ENCODE data around the gene CCDC3.
"Not testable (repeated sequence)": the region's sequence is repeated elsewhere in the genome, so short reads cannot be mapped to it uniquely, and the experiment has no call there.

CCDC3 gene

DNA sequence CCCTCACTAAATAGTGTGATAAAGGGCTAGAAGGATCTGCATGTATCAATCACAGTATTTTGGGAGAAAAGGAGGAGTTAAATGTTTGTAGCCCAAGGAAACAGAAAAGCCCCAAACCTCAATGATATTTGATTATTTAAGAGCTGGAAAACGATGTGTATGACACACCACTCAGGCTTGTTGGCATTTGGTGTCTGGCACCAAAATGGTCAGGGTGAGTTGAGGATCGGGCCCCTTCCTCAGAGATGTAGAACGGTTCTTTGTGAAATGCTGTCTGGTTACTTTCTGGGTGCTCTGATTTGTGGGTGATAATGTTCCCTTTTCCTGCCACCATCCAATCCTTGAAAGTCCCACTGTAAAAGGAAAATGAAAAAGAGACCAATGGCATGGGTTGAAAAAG, 113.7 kb downstream of the CCDC3 start:
- no peak for DNase-seq (ENCODE audit: low spot score)

DNA sequence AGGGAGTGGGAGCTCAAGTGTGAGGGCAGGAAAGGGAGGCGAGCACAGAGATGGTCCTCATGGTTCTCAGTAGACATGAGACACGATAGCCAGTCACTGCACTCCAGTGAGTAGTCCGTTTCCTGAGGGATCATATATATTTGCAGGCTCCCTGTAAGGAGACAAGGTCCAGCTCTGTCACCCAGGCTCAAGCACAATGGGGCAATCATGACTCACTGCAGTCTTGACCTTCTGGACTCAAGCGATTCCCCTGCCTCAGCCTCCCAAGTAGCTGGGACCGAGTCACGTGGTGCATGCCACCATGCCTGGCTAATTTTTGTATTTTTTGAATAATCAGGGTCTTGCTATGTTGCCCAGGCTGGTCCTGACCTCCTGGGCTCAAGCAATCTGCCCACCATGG, 116.7 kb downstream of the CCDC3 start:
- DNase-seq (ENCODE audit: low spot score), result no peak

DNA sequence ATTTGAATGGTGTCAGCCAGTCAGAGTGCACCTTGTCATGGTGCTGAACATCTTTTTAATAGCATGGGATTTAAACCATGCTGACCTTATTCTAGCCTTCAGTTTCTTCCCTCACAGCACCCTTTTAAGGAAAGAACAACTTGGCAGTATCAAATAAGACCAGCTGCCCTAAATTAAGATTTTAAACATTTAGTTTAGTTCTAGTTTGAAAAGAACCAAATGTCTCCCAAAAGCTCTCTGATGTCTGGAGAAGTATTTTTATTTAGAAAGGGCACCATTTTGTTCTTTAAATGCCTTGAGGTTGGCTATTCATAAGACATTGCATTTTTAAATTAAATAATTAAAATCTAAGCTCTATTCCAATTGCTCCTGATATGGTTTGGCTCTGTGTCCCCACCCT, 121.1 kb downstream of the CCDC3 start:
- no peak for DNase-seq (ENCODE audit: low spot score)

DNA sequence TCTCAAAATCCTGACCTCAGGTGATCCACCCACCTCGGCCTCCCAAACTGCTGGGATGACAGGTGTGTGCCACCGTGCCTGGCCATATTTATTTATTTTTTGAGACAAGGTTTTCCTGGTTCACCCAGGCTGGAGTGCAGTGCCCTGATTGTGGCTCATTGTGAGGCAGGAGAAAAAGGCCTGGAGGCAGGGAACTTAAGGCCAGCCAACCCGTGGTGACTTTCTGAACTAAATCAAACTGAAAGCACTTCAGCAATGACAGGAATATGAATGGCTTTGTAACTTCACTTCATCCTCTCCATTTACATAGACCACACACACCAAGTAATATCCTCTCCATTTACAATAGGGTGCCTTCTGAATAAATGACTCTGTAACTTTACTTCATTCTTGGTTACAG, 124.4 kb downstream of the CCDC3 start:
- no peak for DNase-seq (ENCODE audit: low spot score)

DNA sequence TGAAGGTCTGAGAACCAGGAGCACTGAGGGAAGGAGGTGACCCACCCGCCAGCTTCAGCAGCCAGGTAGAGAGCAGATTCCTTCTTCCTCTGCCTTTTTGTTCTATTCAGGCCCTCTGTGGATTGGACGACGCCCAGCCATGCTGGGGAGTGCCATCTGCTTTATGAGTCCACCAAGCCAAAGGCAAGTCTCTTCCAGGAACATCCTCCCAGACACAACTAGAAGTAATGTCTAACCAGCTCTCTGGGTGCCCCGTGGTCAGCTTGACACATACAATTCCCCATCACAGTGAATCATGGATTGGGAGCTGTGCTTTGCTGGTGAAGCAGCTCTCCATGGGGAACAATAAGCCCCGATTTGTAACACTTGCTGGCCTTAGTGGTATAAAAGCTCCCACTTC, 125.2 kb downstream of the CCDC3 start:
- DNase-seq (ENCODE audit: low spot score), result no peak

DNA sequence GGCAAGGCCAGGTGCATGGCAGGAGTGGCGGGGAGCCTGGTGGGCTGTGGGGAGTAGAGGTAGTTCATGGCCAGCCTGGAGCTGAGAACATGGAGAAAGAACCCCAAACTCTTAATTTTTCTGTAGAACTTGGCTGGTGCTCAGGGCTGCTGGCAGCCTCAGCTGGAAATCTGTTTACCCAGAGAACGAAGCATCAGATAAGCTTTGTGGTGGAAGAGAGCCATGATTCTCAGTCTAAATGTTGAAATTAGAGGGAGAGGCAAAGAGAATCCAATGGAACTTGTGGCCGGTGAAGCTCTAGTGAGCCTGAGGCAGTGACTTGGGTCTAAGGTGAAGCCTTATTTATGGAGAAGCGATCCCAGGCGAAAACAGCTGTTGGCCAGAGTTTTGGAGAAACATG, 126.4 kb downstream of the CCDC3 start:
- DNase-seq (ENCODE audit: low spot score), result no peak

DNA sequence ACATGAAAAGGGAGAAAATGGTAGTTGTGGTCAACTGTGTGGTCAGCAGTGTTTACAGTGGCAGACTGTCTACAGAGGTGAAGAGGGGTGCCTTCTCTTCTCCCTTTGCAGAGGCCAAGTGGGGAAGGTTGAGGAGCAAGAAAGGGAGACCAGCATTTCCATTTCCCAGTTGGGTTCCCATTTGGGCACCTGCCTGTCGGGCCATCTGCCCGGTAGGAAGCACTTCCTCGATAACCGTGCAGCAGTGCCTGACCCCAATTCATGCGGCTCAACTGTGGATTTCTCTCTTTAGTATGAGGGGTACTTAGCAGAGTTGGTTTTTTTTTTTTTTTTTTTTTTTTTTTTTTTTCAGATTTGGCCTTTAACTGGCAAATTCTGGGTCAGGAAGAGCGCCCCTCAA, 127.0 kb downstream of the CCDC3 start:
- no peak for DNase-seq (ENCODE audit: low spot score)

DNA sequence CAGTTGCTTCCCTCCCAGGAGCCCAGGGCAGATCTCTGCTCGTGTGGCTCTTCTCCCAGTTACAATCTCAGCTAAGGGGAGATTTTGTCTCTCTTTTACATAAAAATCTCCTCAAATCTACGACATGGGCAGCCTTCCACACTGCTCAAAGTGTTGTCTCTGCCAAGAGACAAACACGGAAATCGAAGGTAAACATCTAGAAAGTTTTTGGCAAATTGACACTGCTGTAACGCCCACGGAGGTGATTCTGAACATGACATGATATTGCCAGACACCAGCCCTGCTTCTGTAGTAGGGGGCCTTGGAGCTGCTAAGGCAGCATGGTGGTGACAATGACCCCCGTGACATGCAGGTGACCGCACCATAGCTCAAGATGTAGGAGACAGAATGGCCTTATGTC, 128.3 kb downstream of the CCDC3 start:
- no peak for DNase-seq (ENCODE audit: low spot score)

DNA sequence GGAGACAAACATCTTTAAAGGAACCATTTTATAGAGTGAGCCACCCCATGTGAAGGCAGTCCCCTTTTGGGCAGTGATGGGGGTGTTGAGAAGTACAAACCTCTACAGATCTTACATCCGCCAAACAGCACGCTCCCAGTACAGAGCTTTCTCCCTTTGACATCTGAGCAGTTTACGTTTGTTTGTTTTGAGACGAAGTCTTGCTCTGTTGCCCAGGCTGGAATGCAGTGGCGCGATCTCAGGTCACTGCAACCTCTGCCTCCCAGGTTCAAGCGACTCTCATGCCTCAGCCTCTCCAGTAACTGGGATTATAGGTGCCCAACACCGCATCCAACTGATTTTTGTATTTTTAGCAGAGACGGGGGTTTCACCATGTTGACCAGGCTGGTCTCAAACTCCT, 128.9 kb downstream of the CCDC3 start:
- no peak for DNase-seq (ENCODE audit: low spot score)

DNA sequence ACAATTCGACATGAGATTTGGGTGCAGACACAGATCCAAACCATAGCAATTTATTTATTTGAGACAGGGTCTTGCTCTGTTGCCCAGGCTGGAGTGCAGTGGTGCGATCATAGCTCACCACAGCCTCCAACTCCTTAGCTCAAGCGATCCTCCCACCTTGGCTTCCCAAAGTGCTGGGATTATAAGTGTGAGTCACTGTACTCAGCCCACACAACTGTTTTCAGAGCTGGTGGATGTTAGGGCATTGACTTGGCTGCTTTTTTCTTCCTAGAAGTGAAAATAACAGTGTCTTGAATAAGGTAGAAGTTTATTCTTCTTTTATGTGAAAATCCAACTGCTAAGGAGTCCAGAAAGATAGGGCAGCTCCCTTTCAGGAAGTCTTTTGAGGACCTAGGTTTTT, 132.1 kb downstream of the CCDC3 start:
- DNase-seq (ENCODE audit: low spot score), result no peak

DNA sequence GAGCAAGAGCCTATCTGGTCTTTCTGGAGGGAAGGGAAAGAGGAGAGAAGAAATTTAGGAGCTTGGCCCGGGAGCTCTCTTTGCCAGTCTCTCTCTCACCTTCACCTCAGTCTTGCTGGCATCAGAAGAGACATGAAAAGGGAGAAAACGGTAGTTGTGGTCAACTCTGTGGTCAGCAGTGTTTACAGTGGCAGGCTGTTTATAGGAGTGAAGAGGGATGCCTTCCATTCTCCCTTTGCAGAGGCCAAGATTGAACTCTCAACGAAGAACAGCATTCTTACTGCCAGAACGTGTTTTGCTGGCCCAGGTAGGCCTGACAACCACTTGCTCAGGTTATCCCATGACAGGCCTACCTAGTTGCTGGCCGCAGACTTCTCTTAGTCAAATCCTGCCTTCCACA, 133.3 kb downstream of the CCDC3 start:
- DNase-seq (ENCODE audit: low spot score), result no peak

DNA sequence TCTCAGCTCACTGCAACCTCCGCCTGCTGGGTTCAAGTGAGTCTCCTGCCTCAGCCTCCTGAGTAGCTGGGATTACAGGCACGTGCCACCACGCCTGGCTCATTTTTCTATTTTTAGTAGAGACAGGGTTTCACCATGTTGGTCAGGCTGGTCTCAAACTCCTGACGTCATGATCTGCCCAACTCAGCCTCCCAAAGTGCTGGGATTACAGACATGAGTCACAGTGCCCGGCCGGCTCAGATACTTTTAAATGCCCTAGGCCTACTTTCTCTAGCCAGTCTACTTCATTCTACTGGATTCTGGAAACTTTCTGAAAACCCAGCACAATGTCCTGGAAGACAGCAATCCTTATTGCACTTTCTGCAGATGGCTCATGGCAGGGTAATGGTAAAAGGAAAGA, 136.0 kb downstream of the CCDC3 start:
- not testable (repeated sequence) for DNase-seq (ENCODE audit: low spot score)

DNA sequence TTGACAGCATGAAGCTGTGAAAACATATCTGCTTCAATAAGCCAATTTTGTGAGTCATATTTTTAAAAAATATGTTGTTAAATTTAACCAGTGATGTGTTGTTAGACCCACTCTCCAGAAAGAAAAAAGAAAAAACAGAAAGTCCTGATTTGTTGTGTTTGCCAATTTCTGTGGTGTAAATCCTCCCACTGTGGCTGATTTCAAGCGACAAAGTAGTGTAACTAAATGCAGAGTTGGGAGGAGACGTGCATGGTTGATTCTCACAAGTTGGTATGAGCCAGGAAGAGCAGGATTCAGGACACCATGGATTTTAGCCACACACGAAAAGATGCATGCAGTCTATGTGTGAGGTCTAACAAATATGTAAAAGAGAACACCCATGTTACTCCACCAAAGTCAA, 139.1 kb downstream of the CCDC3 start:
- no peak for DNase-seq (ENCODE audit: low spot score)

DNA sequence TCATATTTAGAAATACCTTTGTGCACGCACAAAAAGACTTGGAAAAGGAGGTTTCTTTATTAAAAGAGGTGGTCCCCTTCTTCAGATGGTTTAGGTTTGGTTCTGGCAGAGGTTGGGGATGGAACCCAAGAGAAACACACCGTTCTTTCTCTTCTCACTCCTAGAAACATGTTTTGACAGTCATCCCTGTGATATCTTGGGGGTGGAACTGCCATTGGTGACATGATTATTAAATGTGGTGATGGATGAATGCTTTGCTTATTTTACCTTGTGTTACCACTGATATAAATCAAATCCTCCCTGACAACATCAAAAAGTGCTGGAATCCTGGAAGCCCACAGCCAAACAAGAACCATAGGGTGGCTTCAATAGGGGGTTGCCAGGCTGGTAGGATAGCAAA, 146.5 kb downstream of the CCDC3 start:
- DNase-seq (ENCODE audit: low spot score), result no peak

DNA sequence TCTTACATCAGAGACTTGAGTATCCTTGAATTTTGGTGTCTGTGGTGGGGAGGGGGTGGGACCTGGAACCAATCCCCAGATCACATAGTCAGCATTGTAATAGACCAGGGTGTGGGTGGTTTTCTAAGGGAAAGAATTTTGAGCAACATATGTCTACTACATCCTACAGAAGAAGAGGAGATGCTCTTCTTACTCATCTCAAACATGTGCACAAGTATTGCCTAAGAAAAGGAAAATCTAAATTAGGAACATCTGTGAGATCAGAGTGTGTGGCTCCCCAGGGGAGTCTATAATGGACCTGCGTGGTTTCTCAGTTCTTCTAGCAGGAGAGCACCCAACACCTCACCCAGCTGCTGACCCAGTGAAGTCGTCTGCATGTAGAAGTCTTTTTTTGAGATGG, 148.8 kb downstream of the CCDC3 start:
- DNase-seq (ENCODE audit: low spot score), result no peak

DNA sequence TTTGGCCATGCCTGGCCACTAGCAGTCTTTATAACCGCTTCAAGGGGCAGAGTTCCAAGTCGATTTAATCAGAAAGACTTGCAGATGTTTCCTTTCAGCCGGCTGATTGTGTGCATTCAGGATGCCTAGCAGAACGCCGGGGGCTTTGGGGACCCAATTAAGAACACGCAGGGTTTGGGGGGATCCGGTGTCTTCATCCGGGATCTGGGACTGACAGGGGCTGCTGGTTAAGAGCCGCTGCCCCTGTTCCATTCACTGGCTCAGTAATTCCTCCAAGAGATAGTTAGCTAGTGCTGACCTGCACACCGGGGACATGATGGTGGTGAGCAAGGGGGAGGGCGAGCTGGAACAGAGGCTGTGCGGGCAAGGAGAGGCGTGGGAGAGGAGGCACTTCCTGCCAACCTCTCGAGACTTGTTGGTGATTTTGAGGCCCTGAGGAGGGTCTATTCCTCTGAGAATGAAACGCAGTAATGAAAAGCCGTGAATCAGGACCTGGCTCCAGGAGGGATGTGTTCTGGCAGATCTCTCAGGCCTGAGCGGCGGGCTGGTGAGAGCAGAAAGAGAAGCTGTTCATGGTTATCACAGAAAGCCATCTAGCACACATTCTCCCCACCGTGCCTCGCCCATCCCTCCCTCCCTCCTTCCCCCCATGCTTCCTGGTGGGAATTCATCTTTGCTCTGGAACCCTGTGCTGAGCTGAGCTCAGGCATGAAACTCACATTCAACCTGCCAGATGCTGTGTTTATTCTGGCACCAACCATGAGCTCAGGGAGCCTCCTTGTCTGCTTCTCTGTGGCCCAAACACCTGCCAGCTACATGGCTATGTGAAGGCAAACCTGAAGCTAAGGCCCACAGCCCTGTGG, 152.0 kb downstream of the CCDC3 start:
- DNase-seq (ENCODE audit: low spot score), result no peak

DNA sequence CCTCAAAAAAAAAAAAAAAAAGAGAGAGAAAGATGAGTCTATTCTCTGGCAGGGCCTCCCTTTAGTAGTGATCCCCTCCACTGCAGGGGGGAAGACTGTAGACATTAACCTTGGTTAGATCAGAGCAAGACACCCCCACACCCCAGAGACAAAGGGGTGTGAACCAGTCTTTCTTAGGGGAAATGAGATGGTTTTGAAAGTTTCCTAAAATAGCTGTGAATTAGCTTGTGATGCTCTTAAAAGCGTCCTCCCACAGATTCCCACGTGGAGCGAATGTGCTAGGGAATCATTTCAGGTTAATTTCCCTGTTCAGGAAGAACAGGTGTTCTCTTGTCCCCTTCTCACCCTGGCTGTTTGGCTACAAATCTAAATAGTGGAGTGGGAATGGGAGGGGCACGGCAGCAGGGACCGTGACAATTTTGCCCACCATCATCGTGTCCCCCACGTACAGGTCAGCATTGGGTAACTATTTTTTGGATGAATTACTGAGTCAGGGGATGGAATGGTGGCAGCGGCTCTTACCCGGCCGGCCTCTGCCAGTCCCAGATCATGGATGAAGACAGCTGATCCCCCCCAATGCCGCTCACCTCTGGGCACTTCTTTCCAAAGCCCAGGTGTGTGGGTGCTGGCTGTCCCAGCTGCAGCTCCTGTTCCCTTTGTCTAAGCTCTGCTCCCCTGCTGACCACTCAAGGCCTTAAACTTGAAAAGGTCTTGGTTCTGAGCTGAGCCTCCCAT, 152.9 kb downstream of the CCDC3 start:
- no peak for DNase-seq (ENCODE audit: low spot score)

DNA sequence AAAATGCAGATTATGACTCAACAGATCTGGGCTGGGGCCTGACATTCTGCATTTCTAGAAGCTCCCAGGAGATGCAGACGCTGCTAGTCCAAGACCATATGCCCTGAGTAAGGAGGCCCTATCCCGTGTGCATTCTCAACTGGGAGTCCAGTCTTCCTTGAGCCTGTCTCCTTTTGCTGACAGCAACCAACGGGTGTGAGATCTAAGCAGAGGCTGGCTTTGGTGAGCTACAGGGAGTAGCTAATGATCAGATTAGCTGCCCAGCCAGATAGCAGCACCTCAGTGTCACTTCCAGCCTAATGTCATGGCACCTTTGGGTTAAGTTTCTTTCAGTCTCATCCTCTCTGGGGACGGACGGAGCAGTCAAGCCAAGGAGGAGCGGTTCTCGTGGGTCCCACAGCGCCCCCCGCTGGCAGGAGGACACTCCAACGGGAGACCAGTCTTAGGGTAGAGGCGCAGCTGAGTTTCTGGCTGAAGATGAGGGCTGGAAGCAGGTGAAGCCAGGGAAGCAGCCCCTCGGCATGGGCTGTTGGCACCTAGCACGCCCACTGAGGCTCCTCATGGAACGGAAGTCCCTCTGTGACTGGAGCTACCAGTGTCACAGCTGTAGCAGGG, 154.0 kb downstream of the CCDC3 start:
- DNase-seq (ENCODE audit: low spot score), result peak; percentile 61

DNA sequence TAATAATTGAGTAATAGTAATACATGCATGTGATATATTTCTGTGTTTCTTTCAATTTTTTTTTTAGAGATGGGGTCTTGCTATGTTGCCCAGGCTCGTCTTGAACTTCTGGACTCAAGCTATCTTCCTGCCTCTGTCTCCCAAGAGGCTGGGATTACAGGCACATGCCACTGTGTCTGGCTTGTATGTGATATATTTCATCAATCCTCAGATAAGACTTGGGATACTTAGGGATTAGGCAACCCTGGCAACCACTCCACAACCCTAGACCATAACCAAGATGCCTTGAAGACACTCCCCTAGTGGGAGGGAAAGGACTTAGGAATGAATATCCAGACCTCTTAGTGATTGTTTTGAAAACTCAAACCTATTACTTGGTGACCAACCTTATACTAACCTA, 154.8 kb downstream of the CCDC3 start:
- DNase-seq (ENCODE audit: low spot score), result no peak
